A549 (cell line): Measurements from ENCODE around the gene UVSSA. TPM values are rescaled to one million over a fixed set of nuclear protein-coding genes. Genes with fewer than 3 reads are reported as not detected.

Experiments
- ATAC-seq, 2 experiments: fragments of 200-7000 bp in 1 of 2; fragments of >200 bp in 1 of 2; cut with Nextera tagmentation in 1 of 2; cut with Tn5 transposase in 1 of 2; 3 replicates each; pipeline versions ENCODE4 v1.8.0 to v1.9.1; 2018 to 2020; ENCODE audit warnings: mild to moderate bottlenecking in 1 of 2, moderate library complexity in 1 of 2
- CTCF ChIA-PET: fragments of 300-600 bp; sonication (Branson Sonifier 250); formaldehyde crosslinking; extraction: SDS; loops from one replicate; lab custom pipeline; 2021; ENCODE audit warnings: antibody characterized with exemption, inconsistent platforms; lab: Yijun Ruan, JAX
- POLR2A ChIA-PET: fragments of 350-600 bp; formaldehyde crosslinking; extraction: SDS; loops from one replicate; lab custom pipeline; 2021; ENCODE audit warnings: antibody characterized with exemption, inconsistent platforms; lab: Yijun Ruan, JAX
- DNase-seq, 2 experiments: peaks; one replicate each; pipeline versions ENCODE4 v3.0.0 to v3.0.0-alpha.2; 2011 to 2016; ENCODE audit warnings: low read depth in 1 of 2, low spot score in 1 of 2
- FAIRE-seq: peaks from 2 replicates; lab custom pipeline; 2011; peaks lifted over from hg19 to GRCh38; lab: Jason Lieb, UNC
- H3K27ac ChIP-seq, 2 experiments: fragments of >200 bp; sonication (Bioruptor Twin); formaldehyde crosslinking; 3 replicates each; pipeline ENCODE4 v1.5.1; 2016 to 2017
- H3K4me1 ChIP-seq: fragments of >200 bp; sonication (Bioruptor Twin); formaldehyde crosslinking; 3 replicates; pipeline ENCODE4 v1.6.1; 2016
- H3K4me2 ChIP-seq: fragments of >200 bp; sonication (Bioruptor Twin); formaldehyde crosslinking; 3 replicates; pipeline ENCODE4 v1.6.1; 2016
- H3K4me3 ChIP-seq: fragments of >200 bp; sonication (Bioruptor Twin); formaldehyde crosslinking; 3 replicates; pipeline ENCODE4 v1.5.1; 2016
- H3K9me3 ChIP-seq: fragments of >200 bp; sonication (Bioruptor Twin); formaldehyde crosslinking; 3 replicates; pipeline ENCODE4 v1.6.1; 2016
- CHD4 ChIP-seq: fragments of 200-600 bp; sonication (generic); IDR thresholded peaks from 2 replicates; pipeline ENCODE4 v1.6.1; 2016; ENCODE audit warnings: antibody characterized with exemption, mild to moderate bottlenecking, borderline replicate concordance
- HDAC2 ChIP-seq: fragments of 200-600 bp; sonication (generic); IDR thresholded peaks from 2 replicates; pipeline ENCODE4 v1.6.1; 2016
- HOXA7 ChIP-seq: fragments of 250-450 bp; sonication (Bioruptor Pico); IDR thresholded peaks from 2 replicates; pipeline ENCODE4 v1.5.0; 2020; ENCODE audit warnings: mild to moderate bottlenecking, moderate library complexity
- HOXB5 ChIP-seq: fragments of 250-450 bp; sonication (Bioruptor Pico); IDR thresholded peaks from 2 replicates; pipeline ENCODE4 v1.5.0; 2020; ENCODE audit warnings: mild to moderate bottlenecking, moderate library complexity
- JUNB ChIP-seq: fragments of >200 bp; sonication (Bioruptor Twin); formaldehyde crosslinking; IDR thresholded peaks from 2 replicates; pipeline ENCODE4 v1.6.1; 2016
- MAFK ChIP-seq: fragments of 450-650 bp; IDR thresholded peaks from 2 replicates; pipeline ENCODE4 v1.6.1; 2014; ENCODE audit not compliant: partially characterized antibody
- NPAS2 ChIP-seq: fragments of 250-450 bp; sonication (Bioruptor Pico); IDR thresholded peaks from 2 replicates; pipeline ENCODE4 v1.8.0; 2022; ENCODE audit warnings: mild to moderate bottlenecking, moderate library complexity, borderline replicate concordance
- POLR2AphosphoS2 ChIP-seq: conservative IDR thresholded peaks from 2 replicates; pipeline ENCODE4 v1.6.1; 2012; ENCODE audit warnings: low read length, improper control_type of control experiment, inconsistent platforms
- RAD21 ChIP-seq, 2 experiments: fragments of >200 bp in 1 of 2; sonication (Bioruptor Twin) in 1 of 2; formaldehyde crosslinking in 1 of 2; IDR thresholded peaks in 1 of 2; conservative IDR thresholded peaks in 1 of 2; 2 replicates in 1 of 2; 3 replicates in 1 of 2; pipeline ENCODE4 v1.6.1; 2012 to 2018; ENCODE audit warnings: inconsistent platforms in 1 of 2
- RFX5 ChIP-seq: fragments of 450-650 bp; IDR thresholded peaks from 2 replicates; pipeline ENCODE4 v1.7.1; 2014; ENCODE audit warnings: antibody characterized with exemption, mild to moderate bottlenecking, moderate library complexity
- SREBF2 ChIP-seq: fragments of 450-650 bp; IDR thresholded peaks from 2 replicates; pipeline ENCODE4 v1.6.1; 2014; ENCODE audit warnings: mild to moderate bottlenecking, moderate library complexity
- TP53 ChIP-seq: fragments of 250-450 bp; sonication (Bioruptor Pico); IDR thresholded peaks from 2 replicates; pipeline ENCODE4 v1.5.0; 2021; ENCODE audit warnings: mild to moderate bottlenecking, moderate library complexity
- ZC3H11A ChIP-seq: fragments of 450-650 bp; IDR thresholded peaks from 2 replicates; pipeline ENCODE4 v1.6.1; 2014; ENCODE audit warnings: antibody characterized with exemption, mild to moderate bottlenecking
- ZFP36 ChIP-seq: fragments of 450-650 bp; IDR thresholded peaks from 2 replicates; pipeline ENCODE4 v1.6.1; 2014; ENCODE audit warnings: borderline replicate concordance; ENCODE audit not compliant: partially characterized antibody
- WGBS: methylation state at CpG from one replicate; pipeline ENCODE4 v1.1.6; 2017; ENCODE audit errors: missing lambda C conversion rate; 5-methylcytosine and 5-hydroxymethylcytosine counted together
- polyA plus RNA-seq, 4 experiments: library from polyadenylated mRNA; depleted of rRNA in 3 of 4; stranded (reverse); fragments of >200 nt; fragmentation: RNase III in 1 of 4; extraction: RNeasy Plus Mini Kit Qiagen cat#74134 plus additional on column Dnase treatment in 1 of 4; gene quantifications; 2 replicates in 3 of 4; 3 replicates in 1 of 4; pipeline ENCODE4 v1.2.3, GENCODE V29; 2011 to 2017
- TF ChIP-seq, protein P1 (sequence below): fragments of 250-450 bp; sonication (Bioruptor Pico); IDR thresholded peaks from 2 replicates; pipeline ENCODE4 v1.5.0; 2021; ENCODE audit warnings: mild to moderate bottlenecking, moderate library complexity, borderline replicate concordance
- TF ChIP-seq, protein P2 (sequence below): fragments of 150-350 bp; IDR thresholded peaks from 2 replicates; pipeline ENCODE4 v1.6.1; 2014; ENCODE audit warnings: low read depth, mild to moderate bottlenecking, low read length
- TF ChIP-seq, protein P3 (sequence below): fragments of >200 bp; sonication (Bioruptor Twin); formaldehyde crosslinking; IDR thresholded peaks from 3 replicates; pipeline ENCODE4 v1.6.1; 2016
- TF ChIP-seq, protein P4 (sequence below): fragments of 450-650 bp; IDR thresholded peaks from 2 replicates; pipeline ENCODE4 v1.6.1; 2014; ENCODE audit warnings: antibody characterized with exemption

Gene UVSSA
- polyA plus RNA-seq, 2 of the 4 experiments (the other 2 are of a cell fraction): 4.5 to 6.9 TPM

DNA sequence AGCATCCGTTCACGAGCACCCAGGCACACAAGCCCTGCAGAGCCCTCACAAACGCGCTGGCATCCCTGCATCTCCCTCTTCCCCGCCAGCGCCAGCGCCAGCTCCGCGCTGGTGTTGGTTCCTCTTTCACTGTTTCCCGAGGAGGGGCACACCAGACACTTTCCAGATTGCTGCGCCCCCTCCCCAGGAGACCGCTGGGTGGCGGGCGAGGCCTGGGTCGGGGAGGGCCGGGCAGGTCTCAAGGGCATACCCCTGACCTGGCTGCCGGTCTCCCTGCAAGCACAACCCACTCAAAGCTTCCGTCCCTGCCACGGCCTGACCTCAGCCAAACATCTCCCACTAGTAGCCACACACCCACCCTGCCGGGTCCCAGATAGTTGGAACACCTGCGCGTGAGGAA is 61.4 kb downstream of the UVSSA start:
- POLR2A ChIA-PET: no interaction called here
- Histone ChIP-seq H3K4me1 (no peaks in the 10 kb centered on the region), H3K4me2 (no peak overlapping the region), H3K9me3 (no peaks in the 10 kb centered on the region), H3K4me3 (no peak overlapping the region), H3K27ac (no peak overlapping the region)
- 40% methylated on average over 11 of the region's 22 CpGs for whole genome bisulfite sequencing
- TF ChIP-seq ZFP36 (no peak), SREBF2 (no peak), RAD21 (conservative IDR thresholded peaks at IDR 0.05 in 1 of 2, IDR thresholded peaks at IDR 0.05 in 1 of 2) (peak; percentile 9 to 17; a peak in 1 of 5 replicates), ZC3H11A (no peak), NPAS2 (CRISPR knock-in tag) (no peak), RFX5 (no peak)
- TF ChIP-seq, protein P1, sequence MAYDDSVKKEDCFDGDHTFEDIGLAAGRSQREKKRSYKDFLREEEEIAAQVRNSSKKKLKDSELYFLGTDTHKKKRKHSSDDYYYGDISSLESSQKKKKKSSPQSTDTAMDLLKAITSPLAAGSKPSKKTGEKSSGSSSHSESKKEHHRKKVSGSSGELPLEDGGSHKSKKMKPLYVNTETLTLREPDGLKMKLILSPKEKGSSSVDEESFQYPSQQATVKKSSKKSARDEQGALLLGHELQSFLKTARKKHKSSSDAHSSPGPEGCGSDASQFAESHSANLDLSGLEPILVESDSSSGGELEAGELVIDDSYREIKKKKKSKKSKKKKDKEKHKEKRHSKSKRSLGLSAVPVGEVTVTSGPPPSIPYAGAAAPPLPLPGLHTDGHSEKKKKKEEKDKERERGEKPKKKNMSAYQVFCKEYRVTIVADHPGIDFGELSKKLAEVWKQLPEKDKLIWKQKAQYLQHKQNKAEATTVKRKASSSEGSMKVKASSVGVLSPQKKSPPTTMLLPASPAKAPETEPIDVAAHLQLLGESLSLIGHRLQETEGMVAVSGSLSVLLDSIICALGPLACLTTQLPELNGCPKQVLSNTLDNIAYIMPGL (CRISPR knock-in tag): no peak
- CTCF ChIA-PET: interaction anchor here (0.7 to 1.4 kb wide), 2 partner anchors 71 to 165 kb away, joined by 3 read pairs; no protein-coding TSS in a partner anchor
- DNase-seq (no peak), ATAC-seq (no peak; a peak in 1 of 6 replicates), FAIRE-seq (no peak)

DNA sequence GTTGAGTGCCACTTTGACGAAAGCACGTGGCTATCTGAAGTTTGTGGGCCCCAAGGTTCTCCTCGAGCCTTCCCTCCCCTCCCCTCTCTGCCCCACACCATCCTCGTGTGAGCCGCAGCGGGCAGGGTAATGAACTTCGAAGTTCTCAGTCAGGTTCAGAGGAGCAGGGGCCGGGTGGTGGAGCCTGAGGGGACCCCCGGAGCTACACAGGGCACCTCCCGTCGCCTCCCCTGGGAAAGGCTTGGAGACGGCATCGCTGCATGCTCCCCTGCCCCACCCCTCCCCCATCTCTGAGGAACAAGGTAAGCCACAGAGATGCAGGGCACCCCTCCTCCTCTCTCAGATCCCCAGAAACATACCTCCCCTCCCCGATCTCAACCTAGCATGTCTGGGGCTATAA is 62.1 kb downstream of the UVSSA start:
- WGBS: 12% methylated on average over 13 of the region's 14 CpGs
- H3K9me3 ChIP-seq: no peaks in the 10 kb centered on the region
- H3K27ac ChIP-seq: no peak overlapping the region
- no peaks in the 10 kb centered on the region for H3K4me1 ChIP-seq
- TF ChIP-seq, protein P2, sequence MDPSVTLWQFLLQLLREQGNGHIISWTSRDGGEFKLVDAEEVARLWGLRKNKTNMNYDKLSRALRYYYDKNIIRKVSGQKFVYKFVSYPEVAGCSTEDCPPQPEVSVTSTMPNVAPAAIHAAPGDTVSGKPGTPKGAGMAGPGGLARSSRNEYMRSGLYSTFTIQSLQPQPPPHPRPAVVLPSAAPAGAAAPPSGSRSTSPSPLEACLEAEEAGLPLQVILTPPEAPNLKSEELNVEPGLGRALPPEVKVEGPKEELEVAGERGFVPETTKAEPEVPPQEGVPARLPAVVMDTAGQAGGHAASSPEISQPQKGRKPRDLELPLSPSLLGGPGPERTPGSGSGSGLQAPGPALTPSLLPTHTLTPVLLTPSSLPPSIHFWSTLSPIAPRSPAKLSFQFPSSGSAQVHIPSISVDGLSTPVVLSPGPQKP: no peak
- TF ChIP-seq POLR2AphosphoS2 (no peak), CHD4 (no peak), JUNB (no peak), HOXB5 (CRISPR knock-in tag) (no peak), HDAC2 (no peak), HOXA7 (CRISPR knock-in tag) (no peak), MAFK (no peak), TP53 (CRISPR knock-in tag) (no peak)
- TF ChIP-seq, protein P3, sequence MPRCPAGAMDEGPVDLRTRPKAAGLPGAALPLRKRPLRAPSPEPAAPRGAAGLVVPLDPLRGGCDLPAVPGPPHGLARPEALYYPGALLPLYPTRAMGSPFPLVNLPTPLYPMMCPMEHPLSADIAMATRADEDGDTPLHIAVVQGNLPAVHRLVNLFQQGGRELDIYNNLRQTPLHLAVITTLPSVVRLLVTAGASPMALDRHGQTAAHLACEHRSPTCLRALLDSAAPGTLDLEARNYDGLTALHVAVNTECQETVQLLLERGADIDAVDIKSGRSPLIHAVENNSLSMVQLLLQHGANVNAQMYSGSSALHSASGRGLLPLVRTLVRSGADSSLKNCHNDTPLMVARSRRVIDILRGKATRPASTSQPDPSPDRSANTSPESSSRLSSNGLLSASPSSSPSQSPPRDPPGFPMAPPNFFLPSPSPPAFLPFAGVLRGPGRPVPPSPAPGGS: no peak
- TF ChIP-seq, protein P4, sequence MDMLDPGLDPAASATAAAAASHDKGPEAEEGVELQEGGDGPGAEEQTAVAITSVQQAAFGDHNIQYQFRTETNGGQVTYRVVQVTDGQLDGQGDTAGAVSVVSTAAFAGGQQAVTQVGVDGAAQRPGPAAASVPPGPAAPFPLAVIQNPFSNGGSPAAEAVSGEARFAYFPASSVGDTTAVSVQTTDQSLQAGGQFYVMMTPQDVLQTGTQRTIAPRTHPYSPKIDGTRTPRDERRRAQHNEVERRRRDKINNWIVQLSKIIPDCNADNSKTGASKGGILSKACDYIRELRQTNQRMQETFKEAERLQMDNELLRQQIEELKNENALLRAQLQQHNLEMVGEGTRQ: no peak
- FAIRE-seq: no peak
- POLR2A ChIA-PET: no interaction called here
- CTCF ChIA-PET: interaction anchor here (0.9 to 1.4 kb wide), 3 partner anchors 9 to 70 kb away, joined by 3 read pairs; no protein-coding TSS in a partner anchor
- DNase-seq: no peak
- H3K4me2 ChIP-seq: no peak overlapping the region
- no peak for ATAC-seq
- H3K4me3 ChIP-seq: no peak overlapping the region
